SK-N-SH (cell line): Measurements from ENCODE around the gene STX5.
A peak's percentile ranks its signal among the peaks of the same experiment; 100 is the strongest.

Experiments
- CHD2 ChIP-seq: fragments of 150-350 bp; IDR thresholded peaks from 2 replicates; pipeline ENCODE4 v1.6.1; 2018; ENCODE audit warnings: low read length; ENCODE audit not compliant: partially characterized antibody
- CTCF ChIP-seq: fragments of 200-600 bp; sonication (generic); IDR thresholded peaks from 2 replicates; pipeline ENCODE4 v1.6.1; 2017; ENCODE audit warnings: antibody characterized with exemption, mild to moderate bottlenecking, moderate library complexity
- EP300 ChIP-seq, 2 experiments: IDR thresholded peaks; 2 replicates each; pipeline versions ENCODE4 v1.4.0 to v1.6.1; 2012; ENCODE audit warnings: borderline replicate concordance in 1 of 2, low read depth in 1 of 2, low read length in 1 of 2
- FOSL2 ChIP-seq: IDR thresholded peaks from 2 replicates; pipeline ENCODE4 v1.4.0; 2012; ENCODE audit warnings: low read depth, mild to moderate bottlenecking, moderate library complexity, borderline replicate concordance
- MAX ChIP-seq: IDR thresholded peaks from 2 replicates; pipeline ENCODE4 v1.4.0; 2012; ENCODE audit warnings: low read depth
- POLR2AphosphoS5 ChIP-seq: IDR thresholded peaks from 2 replicates; pipeline ENCODE4 v1.6.1; 2012; ENCODE audit warnings: low read depth, low read length
- USF2 ChIP-seq: fragments of 150-350 bp; IDR thresholded peaks from 2 replicates; pipeline ENCODE4 v1.6.1; 2017; ENCODE audit warnings: antibody characterized with exemption, low read length, low read depth, borderline replicate concordance

GRCh38 chr11:62839050-62839945, 7.4 kb upstream of the STX5 start, which contains the start of gene WDR74:
- peak; percentile 69 for TF ChIP-seq CHD2
- TF ChIP-seq CTCF = no peak
- no peak for TF ChIP-seq USF2
- TF ChIP-seq POLR2AphosphoS5 = peak; percentile 90
- TF ChIP-seq EP300 (IDR thresholded peaks at IDR 0.05; ENCODE audit: borderline replicate concordance in 1 of 2, low read depth in 1 of 2, low read length in 1 of 2) = peak in 1 of 2 experiments; percentile 33; a peak in 1 of 4 replicates
- TF ChIP-seq MAX = peak; percentile 100
- no peak for TF ChIP-seq FOSL2
